MCF 10A (cell line): ENCODE measurements around the gene HPS1. TPM values are rescaled to one million over a fixed set of nuclear protein-coding genes. Genes with fewer than 3 reads are reported as not detected.

Experiments used
- BruUV-seq: library from RNA; stranded (reverse); fragments of 400-500 nt; replicated peaks from 2 replicates; lab custom pipeline; 2021; lab: Mats Ljungman, UMichigan
- CTCF ChIA-PET: fragments of 300-600 bp; sonication (Branson Sonifier 250); formaldehyde crosslinking; extraction: SDS; loops from one replicate; lab custom pipeline; 2021; ENCODE audit warnings: antibody characterized with exemption, inconsistent platforms; lab: Yijun Ruan, JAX
- POLR2A ChIA-PET: fragments of 300-600, 350-650 bp; sonication (Branson Sonifier 250); formaldehyde crosslinking; extraction: SDS; loops from one replicate; lab custom pipeline; 2020; ENCODE audit warnings: antibody characterized with exemption, inconsistent platforms; lab: Yijun Ruan, JAX
- DNase-seq: peaks from one replicate; pipeline ENCODE4 v3.0.0-alpha.2; 2018; ENCODE audit not compliant: unreplicated experiment
- H3K27ac Mint-ChIP-seq: one replicate; pipeline ENCODE4 v1.8.0; 2022; ENCODE audit warnings: mild to moderate bottlenecking, low read depth, mixed read lengths; ENCODE audit not compliant: unreplicated experiment
- H3K27me3 Mint-ChIP-seq: one replicate; pipeline ENCODE4 v1.8.0; 2022; ENCODE audit warnings: mixed read lengths; ENCODE audit not compliant: insufficient read depth, unreplicated experiment
- H3K36me3 Mint-ChIP-seq: one replicate; pipeline ENCODE4 v1.8.0; 2022; ENCODE audit warnings: mild to moderate bottlenecking, moderate library complexity, mixed read lengths; ENCODE audit not compliant: insufficient read depth, unreplicated experiment
- H3K4me1 Mint-ChIP-seq: one replicate; pipeline ENCODE4 v1.8.0; 2022; ENCODE audit warnings: mixed read lengths; ENCODE audit not compliant: insufficient read depth, unreplicated experiment
- H3K4me3 Mint-ChIP-seq: one replicate; pipeline ENCODE4 v1.8.0; 2022; ENCODE audit warnings: mild to moderate bottlenecking, moderate library complexity, mixed read lengths; ENCODE audit not compliant: unreplicated experiment
- H3K9me3 Mint-ChIP-seq: one replicate; pipeline ENCODE4 v1.8.0; 2022; ENCODE audit warnings: mixed read lengths; ENCODE audit not compliant: unreplicated experiment
- intact Hi-C: fragments of 100-400 bp; cut with micrococcal nuclease; formaldehyde crosslinking; loops from 2 replicates; pipeline ENCODE4 v1.14.1; 2022
- total RNA-seq: library from RNA; stranded (reverse); gene quantifications from 2 replicates; pipeline ENCODE4 v1.2.3, GENCODE V29; 2022
- TF ChIP-seq, protein P1 (sequence below): fragments of 200-600 bp; IDR thresholded peaks from one replicate; pipeline ENCODE4 v1.8.0; 2022; ENCODE audit warnings: antibody characterized with exemption, mild to moderate bottlenecking; ENCODE audit not compliant: unreplicated experiment

Gene HPS1
- total RNA-seq, 1 experiment from 2014 or later, result 41.8 TPM

DNA sequence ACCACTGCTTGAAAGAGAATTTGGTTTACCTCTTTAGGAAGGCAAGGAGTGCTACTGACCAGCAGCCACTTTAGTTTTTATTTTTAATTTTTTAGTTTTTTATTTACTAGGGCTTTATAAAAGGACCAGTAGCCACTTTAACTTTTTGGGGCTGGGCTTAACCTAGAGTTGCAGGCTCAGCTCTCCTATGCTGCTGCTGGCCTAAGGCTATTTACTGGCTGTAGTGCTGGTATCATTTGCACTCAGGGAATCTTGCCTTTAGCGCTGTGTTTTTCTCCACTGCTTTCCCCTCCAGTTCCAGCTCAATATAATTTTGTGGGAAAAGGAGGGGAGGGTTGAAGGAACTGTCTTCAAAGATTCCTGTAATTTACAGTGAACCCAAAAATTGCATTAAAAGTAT, 13.4 kb downstream of the HPS1 start:
- BruUV-seq, result no TSS peak
- H3K9me3 Mint-ChIP-seq, result no peaks in the 10 kb centered on the region
- TF ChIP-seq, protein P1, sequence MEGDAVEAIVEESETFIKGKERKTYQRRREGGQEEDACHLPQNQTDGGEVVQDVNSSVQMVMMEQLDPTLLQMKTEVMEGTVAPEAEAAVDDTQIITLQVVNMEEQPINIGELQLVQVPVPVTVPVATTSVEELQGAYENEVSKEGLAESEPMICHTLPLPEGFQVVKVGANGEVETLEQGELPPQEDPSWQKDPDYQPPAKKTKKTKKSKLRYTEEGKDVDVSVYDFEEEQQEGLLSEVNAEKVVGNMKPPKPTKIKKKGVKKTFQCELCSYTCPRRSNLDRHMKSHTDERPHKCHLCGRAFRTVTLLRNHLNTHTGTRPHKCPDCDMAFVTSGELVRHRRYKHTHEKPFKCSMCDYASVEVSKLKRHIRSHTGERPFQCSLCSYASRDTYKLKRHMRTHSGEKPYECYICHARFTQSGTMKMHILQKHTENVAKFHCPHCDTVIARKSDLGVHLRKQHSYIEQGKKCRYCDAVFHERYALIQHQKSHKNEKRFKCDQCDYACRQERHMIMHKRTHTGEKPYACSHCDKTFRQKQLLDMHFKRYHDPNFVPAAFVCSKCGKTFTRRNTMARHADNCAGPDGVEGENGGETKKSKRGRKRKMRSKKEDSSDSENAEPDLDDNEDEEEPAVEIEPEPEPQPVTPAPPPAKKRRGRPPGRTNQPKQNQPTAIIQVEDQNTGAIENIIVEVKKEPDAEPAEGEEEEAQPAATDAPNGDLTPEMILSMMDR, result no peak
- H3K4me1 Mint-ChIP-seq, result no peaks in the 10 kb centered on the region
- H3K4me3 Mint-ChIP-seq, result no peak overlapping the region
- POLR2A ChIA-PET, result no interaction called here
- H3K27me3 Mint-ChIP-seq, result no peaks in the 10 kb centered on the region
- intact Hi-C loops, result no loop called here
- no peak overlapping the region for H3K27ac Mint-ChIP-seq
- CTCF ChIA-PET, result no interaction called here
- peaks cover 55% of the 10 kb centered on the region for H3K36me3 Mint-ChIP-seq
- DNase-seq, result no peak

DNA sequence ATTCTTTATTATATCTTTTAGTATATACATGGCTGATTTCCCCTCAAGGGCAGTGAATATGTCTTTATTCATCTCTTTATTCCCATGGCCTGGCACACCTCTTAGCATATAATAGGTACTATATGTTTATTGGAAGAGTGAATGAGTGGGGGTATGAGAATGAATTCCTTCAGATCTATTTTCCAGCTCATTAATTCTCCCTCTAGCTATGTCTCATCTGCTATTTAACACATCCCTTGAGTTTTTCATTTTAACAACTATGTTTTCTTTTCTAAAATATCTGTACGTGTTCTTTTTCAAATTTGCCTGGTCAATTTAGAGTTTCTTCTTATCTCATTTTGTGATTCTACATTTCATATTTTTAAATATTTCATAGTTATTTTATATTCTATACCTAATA, 14.4 kb downstream of the HPS1 start:
- ChIA-PET POLR2A (no interaction called here), CTCF (no interaction called here)
- Mint-ChIP-seq H3K36me3 (peaks cover 54% of the 10 kb centered on the region), H3K4me1 (no peaks in the 10 kb centered on the region), H3K27ac (no peak overlapping the region), H3K9me3 (no peaks in the 10 kb centered on the region), H3K4me3 (no peak overlapping the region), H3K27me3 (no peaks in the 10 kb centered on the region)
- BruUV-seq, result no TSS peak
- DNase-seq, result no peak
- intact Hi-C loops, result no loop called here
- TF ChIP-seq, protein P1, result no peak

DNA sequence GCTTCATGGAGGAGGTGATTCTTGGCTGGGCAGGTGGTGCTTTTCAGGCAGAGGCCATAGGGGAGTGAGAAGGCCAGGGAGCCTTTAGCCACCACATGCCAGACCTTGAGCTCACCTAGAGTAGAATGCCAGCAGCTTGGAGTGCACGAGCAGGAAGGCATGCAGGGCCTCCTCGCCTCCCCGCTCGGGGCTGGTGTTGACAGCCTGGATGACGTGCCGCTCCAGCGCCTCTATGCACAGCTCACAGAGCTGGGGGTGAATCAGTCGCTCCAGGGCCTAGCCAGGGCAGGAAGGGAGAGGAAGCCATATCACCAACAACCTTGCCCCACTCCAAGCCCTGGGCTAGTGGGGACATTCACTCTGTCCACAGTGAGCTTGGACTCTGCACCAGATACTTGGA, 15.7 kb downstream of the HPS1 start:
- BruUV-seq, result no TSS peak

DNA sequence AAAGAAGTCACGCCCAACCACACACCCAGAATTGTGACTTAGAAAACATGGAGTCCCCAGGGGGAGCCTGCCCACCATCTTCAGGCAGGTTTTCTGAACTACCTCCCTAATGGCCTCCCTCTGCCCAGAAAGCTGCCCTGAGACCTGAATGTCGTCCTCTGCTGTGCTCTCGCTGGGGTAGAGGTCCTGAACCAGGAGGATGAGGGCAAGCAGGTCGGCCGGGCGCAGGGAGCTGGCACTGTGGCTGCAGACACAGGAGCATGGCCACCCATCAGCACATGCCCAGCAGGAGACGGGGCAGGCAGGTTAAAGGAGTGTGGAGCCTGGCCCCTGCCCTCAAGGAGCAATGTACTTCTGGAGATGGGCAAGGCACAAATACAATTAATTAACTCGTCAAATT, 16.3 kb downstream of the HPS1 start:
- no peaks in the 10 kb centered on the region for H3K9me3 Mint-ChIP-seq
- no peak overlapping the region for H3K27ac Mint-ChIP-seq
- ChIA-PET CTCF (no interaction called here), POLR2A (no interaction called here)
- peaks cover 48% of the 10 kb centered on the region for H3K36me3 Mint-ChIP-seq
- intact Hi-C loops, result no loop called here
- H3K4me3 Mint-ChIP-seq, result no peak overlapping the region
- H3K27me3 Mint-ChIP-seq, result no peaks in the 10 kb centered on the region
- BruUV-seq, result no TSS peak
- no peak for DNase-seq
- TF ChIP-seq, protein P1, result no peak
- H3K4me1 Mint-ChIP-seq, result no peaks in the 10 kb centered on the region

More for the DNA sequence above, 15.7 kb downstream of the HPS1 start:
- DNase-seq, result no peak
- ChIA-PET POLR2A (no interaction called here), CTCF (no interaction called here)
- Mint-ChIP-seq H3K9me3 (no peaks in the 10 kb centered on the region), H3K36me3 (peaks cover 50% of the 10 kb centered on the region), H3K4me1 (no peaks in the 10 kb centered on the region), H3K27me3 (no peaks in the 10 kb centered on the region), H3K4me3 (no peak overlapping the region), H3K27ac (no peak overlapping the region)
- intact Hi-C loops, result no loop called here
- TF ChIP-seq, protein P1, result no peak
